ENCODE data around the gene MKRN2OS.
"Not testable (repeated sequence)": the region's sequence is repeated elsewhere in the genome, so short reads cannot be mapped to it uniquely, and the experiment has no call there.

MKRN2OS gene

DNA sequence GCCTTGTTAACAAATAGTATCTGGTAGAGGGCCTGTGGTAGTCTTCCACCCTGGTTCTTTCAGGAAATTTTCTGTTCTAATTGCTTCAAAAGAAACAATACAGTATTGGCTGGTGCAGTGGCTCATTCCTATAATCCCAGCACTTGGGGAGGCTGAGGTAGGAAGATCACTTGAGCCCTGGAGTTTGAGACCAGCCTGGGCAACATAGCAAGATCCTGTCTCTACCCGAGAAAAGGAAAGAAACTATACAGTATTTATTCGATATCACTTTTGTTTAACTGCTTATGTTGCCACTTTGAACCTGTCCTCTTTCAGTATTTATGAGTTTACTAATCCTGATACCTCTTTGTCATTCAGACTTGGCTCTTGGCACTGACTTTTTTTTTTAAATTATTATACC lies 16.1 kb upstream of the MKRN2OS start:
- DNase-seq (ENCODE audit: low read depth), result no peak

DNA sequence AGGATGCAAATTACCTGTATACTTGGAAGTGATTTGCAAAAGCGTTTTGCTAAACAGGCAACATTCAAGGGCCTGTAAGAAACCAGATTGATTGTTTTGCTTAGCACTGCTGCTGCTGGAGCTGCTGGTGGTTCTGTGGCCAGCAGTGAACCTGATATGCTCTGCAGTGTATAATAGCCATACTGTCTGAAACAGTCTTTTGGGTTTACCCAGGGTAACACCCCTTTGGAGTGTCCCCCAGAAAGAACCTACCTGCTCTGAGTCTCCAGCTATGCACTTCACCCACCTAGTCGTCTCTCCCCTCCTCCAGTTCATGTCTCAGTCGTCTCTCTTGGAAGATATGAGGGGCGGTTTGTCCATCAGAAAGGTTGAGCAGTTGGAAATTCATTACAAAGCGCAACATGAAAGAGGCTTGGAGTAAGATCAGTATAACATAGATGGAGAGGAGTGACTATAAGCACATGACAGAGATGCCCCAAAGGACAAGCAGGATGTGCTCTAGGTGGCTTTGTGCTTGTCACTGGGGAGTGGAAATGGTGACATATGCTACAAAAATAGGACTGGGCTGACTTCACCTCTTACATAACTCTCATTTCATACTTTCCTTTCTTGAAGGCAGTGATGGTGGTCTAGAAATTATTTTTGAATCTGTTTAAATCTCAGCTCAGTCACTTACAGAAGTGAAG lies 15.3 kb upstream of the MKRN2OS start:
- DNase-seq (ENCODE audit: low read depth), result no peak

DNA sequence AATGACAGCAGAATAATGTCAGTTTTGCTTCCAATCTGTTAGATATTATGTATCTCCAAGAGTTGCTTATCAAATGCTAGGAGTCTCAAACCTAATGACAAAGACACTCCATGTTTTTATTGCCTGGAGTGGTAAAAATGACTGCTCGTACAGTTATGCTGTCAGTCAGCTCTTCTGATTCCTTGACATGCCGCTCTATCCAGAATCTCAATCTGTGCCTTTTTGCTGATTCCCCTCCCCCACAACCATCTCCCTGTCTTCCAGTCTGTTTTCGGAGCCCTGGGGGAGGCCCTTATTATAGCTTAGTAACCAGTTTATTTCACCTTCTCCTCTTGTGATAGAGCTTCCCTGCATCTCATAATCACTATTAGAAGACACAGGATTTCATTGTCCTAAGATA lies 14.2 kb upstream of the MKRN2OS start:
- no peak for DNase-seq (ENCODE audit: low read depth)

DNA sequence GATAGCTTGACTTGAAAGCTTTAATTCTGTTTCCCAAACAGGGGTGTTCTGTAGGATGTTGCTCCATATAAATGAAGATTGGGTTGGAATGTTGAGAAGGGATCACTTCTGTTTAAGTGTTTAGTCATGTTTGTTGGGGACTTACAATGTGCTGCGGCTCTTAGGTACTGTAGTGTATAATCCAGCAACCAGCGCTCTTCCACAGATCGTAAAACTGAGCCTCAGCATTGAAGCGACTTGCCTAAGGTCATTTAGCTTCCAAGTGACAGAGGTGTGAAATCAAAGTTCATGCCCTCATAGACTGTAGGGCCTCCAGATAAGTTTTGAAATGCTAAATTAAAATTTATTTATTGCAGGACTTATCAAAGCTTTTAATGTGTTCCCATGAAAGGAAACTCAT lies 13.4 kb upstream of the MKRN2OS start:
- no peak for DNase-seq (ENCODE audit: low read depth)

DNA sequence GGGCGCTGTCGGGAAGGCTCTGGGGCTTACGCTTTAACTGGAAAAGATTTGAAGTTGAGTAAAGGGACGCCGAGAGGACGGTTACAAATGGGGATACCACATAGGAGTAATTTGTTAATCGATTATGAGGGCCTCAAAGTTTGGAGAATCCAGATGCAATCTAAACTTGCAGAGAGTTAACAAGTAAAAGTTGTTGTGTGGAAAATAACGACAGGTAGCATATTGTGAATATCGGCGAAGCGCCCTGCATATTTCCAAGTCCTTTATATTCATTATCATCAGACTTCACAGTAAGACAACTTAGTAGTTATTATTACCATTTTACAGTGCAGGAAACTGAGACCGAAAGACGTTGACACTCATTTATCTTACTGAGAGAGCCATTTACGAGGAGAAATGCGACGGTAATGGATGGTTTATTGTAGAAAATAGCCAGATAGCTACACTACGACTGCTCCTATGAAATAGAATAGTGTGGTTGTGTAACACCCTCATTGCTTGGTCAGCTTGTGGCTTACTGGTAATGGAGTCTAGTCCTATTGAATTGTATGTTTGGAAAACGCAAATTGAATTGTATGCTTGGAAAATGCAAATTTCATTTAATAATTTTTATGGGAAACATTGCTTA lies 12.3 kb upstream of the MKRN2OS start:
- no peak for DNase-seq (ENCODE audit: low read depth)

DNA sequence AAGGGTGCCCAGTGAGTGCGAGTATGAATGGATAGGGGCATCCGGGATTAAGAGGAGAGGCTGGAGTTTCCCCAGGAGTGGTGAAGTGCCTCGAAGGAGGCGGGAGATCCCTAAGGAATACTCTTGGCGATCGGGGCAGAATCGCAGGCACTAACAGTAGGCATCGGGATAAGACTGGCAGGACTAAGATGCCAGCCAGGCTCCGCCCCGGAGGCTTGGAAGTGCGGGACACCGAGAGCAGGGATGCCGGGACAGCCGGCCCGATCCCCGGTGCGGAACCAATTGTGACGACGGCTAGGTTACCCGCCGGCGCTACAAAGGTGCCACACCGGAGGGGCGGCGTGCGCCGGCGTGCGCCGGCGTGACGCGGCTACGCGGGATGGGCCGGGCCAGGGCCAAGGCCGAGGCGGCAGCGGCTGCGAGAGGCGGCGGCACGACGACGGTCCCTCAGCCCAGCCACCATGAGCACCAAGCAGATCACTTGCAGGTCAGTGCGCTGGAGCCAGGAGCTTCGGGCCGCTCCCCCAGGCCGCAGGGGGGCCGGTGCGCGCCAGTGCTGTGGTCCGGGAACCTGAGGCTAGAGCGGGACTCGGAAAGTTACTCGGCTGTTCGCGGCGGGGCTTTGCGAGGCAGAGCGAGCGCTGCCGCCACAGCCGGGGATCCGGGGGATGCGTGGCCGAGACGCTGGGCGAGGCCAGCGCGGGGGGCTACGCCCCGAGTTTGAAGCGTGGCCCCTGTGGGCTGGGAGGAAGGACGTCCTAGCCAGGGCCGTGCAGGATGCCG lies 11.6 kb upstream of the MKRN2OS start, which contains the start of gene MKRN2:
MKRN2 (plus strand) TSS at position 398 of the 783 bp plus-strand sequence; CDS start at position 462, 64 bp downstream.
- DNase-seq (ENCODE audit: low read depth), result peak; percentile 69

DNA sequence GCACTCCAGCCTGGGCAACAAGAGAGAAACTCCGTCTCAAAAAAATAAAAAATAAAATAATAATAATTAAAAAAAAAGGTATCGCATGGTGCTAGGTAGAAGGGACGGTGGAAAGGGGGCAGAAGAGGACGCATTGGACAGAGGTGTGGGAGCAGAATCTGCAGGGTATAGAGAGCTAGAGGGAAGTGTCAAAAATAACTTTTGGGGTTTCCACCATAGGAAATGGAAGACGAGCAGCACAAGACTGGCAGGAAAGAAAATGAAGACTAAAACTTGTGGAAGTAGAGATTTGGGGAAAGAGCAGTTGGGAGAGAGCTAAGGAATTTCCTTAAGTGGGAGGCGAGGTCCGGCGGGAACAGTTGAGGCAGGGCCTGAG lies 11.0 kb upstream of the MKRN2OS start:
- no peak for DNase-seq (ENCODE audit: low read depth)

DNA sequence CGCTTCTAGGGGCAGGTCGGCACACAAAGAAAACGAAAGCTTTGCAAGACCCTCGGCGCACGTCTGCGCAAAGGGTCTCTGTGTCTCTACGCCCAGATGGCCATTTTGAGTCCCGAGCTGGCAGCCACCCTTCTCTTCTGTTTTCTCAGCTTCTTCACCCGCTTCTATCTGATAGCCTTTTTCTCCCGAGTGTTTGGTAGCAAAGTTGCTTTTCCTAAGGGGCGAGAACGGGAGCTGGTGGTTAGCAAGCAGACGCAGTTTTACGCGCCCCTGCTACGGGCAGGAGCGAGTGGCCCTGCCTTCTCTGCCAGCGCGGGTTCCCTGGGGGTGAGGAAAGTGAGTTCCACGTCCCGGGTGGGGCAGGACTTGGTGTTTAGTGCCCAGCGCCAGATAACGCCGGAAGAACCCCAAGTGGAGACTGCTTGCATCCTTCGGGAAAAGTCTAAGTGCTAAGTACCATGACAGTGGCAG lies 8.7 kb upstream of the MKRN2OS start:
- DNase-seq (ENCODE audit: low read depth), result no peak

DNA sequence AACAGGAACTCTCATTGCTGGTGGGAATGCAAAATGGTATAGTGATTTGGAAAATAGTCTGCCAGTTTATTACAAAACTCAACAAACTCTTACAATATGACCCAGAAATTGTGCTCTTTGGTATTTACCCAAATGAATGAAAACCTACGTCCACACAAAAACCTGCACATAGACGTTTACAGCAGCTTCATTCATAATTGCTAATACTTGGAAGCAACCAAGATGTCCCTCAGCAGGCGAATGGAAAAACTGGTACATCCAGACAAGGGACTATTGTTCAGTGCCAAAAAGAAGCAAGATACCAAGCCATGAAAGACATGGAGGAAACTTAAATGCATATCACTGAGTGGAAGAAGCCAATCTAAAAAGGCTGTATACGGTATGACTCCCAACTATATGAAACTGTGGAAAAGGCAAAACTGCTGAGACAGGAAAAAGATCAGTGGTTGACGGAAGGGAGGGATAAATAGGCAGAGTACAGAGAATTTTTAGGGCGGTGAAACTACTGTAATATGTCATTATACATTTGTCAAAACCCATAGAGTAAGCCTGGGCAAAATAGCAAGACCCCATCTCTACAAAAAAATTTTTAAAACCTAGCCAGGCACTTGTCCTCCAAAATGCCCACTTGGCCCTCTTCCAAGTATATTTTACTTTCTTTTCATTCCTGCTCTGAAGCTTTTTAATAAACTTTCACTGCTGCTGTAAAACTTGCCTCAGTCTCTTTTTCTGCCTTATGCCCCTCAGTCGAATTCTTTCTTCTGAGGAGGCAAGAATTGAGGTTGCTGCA lies 4.9 kb upstream of the MKRN2OS start:
- DNase-seq (ENCODE audit: low read depth), result no peak

DNA sequence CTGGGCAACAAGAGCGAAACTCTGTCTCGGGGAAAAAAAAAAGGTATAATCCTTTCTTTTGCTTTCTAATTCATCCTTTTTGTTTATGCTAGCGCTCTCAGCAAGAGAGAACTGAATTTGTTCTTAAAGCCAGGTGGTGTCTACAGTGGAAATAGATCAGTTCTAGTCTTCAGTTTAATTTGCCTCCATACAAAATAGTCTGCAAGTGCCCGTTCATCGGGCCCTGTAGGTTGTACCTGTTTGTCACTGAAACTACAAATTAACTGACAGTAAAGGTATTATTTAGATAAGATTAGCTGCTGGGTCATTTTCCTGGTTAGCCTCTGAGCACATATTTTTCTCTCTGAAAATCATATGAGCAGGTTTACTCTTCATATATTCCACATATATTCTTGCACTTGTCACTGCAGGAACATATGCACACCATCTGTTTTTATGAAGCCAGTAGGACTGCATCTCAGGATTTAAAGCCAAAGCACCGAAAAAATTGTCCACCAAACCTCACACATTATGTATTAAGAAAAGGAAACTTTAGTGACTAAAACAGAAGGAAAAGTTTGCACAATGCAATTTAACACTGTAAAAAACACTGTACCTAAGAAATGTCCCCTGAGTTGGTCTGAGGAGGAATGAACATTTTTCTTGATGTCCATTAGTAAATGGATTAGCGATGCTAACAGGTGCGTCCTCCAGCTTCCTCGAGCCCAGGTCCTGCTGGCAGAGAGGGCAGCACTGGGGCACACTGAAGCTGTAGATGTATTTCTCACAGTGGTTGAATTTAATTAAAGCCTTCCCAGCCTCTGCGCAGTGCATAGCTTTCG lies 437 bp downstream of the MKRN2OS start:
- no peak for DNase-seq (ENCODE audit: low read depth)

DNA sequence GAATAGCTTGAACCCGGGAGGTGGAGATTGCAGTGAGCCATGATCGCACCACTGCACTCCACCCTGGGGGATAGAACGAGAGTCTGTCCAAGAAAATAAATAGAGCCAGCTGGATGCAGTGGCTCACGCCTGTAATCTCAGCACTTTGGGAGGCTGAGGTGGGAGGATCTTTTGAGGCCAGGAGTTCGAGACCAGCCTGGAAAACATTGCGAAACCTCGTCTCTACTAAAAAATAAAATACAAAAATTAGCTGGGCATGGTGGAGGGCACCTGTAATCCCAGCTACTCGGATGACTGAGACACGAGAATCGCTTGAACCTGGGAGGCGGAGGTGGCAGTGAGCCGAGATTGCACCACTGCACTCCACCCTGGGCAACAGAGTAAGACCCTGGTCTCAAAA lies 1.8 kb downstream of the MKRN2OS start:
- not testable (repeated sequence) for DNase-seq (ENCODE audit: low read depth)

DNA sequence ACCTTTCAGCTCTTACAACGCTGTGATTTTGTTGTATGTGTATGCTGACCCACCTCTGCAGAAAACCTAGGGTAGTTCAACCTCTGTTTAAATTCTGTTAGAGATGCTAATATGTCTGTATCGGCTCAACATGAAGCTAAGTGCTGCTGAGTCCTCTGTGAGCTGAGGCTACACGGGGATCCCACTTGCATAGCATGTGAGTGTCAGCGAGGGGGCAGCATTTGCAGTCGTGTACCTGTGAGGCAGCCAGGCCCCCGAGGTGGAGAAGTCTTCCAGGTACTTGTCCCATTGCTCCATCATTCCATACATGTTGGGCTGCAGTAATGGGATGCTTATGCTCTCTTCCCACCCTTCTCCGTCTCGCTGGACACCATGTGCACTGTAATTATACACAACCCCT lies 3.7 kb downstream of the MKRN2OS start:
- DNase-seq (ENCODE audit: low read depth), result no peak

DNA sequence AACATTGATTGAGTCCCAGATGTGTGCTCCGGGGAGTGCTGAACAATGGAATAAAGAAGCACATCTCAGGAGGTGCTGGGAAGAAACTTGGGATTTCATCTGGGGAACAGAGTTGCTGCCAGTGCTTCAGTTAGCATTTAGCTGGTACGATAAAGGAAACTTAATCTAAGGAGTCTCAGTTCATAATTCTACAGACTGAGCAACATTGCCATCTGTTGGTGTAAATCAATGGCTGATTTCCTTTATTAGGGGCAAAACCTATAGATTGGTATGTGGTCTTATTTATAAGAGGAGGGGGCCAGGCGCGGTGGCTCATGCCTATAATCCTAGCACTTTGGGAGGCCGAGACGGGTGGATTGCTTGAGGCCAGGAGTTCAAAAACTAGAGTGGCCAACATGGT lies 8.9 kb downstream of the MKRN2OS start:
- no peak for DNase-seq (ENCODE audit: low read depth)

DNA sequence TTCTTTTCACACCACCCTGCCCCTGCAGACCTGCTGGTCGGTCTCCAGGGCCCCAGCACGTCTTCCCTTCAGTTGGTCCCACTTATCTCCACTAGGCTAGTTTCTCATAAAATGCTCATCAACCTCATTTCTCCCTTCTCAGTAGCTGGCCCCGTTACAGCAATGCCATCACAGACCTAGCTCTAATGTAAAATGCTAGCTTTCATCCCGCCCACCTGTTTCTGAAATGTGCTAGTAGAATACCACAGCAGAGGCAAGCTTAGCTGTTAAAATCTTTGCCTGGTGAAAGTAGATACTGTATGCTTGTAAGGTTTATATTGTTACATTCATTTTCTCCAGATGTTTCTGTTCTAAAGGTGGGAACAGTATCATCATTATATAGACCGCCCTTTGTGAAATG lies 13.1 kb downstream of the MKRN2OS start:
- DNase-seq (ENCODE audit: low read depth), result no peak

DNA sequence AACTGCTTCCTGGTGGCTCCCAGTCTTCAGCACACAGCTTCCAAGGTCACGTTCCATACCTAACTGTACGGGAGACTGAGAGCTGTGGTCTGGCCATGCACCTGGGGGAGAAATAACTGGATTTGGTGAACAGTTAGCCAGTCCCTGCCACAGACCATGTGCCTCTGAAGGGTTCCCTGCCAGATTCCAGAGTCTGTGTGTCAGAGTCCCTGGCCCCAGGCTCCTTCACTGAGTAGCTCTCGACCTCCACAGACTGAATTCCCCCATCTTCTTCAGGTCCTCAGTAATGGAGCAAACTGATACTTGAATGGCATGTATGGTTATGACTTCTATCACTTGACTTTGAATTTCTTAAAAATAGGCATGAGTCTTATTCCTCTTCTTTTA lies 17.5 kb downstream of the MKRN2OS start:
- no peak for DNase-seq (ENCODE audit: low read depth)

DNA sequence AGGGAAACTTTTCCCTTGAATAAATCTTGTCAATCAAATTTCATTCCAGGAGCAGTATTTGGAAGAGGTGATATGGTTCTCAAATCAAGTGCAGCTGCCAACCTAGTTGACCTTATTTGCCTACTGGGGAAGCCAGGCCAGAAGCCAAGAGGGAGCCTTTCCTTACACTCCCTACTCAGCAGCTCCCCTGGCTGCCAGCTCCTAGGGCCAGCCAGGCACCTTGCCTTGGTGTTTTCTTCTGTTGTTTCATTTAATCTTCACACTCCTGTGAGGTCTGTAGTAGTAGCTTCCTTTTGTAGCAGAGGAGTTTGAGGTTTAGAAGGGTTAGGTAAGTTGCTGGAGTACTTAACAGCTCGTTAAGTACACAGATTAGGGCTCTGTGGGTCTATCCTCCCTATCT lies 22.6 kb downstream of the MKRN2OS start:
- no peak for DNase-seq (ENCODE audit: low read depth)

DNA sequence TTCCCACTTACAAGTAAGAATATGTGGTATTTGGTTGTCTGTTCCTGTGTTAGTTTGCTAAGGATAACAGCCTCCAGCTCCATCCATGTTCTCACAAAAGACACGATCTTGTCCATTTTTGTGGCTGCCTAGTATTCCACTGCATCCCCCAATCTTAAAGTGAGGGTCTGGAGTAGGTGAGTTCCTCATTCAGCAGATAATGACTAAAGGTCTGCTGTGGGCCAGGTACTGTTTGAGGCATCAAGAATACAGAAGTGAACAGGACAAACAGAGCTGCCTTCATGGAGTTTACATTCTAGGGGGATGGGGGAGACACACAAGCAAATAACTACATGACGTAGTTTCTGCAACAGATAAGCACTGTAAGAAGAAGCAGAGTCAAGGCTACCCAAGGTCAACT lies 24.3 kb downstream of the MKRN2OS start:
- DNase-seq (ENCODE audit: low read depth), result no peak

DNA sequence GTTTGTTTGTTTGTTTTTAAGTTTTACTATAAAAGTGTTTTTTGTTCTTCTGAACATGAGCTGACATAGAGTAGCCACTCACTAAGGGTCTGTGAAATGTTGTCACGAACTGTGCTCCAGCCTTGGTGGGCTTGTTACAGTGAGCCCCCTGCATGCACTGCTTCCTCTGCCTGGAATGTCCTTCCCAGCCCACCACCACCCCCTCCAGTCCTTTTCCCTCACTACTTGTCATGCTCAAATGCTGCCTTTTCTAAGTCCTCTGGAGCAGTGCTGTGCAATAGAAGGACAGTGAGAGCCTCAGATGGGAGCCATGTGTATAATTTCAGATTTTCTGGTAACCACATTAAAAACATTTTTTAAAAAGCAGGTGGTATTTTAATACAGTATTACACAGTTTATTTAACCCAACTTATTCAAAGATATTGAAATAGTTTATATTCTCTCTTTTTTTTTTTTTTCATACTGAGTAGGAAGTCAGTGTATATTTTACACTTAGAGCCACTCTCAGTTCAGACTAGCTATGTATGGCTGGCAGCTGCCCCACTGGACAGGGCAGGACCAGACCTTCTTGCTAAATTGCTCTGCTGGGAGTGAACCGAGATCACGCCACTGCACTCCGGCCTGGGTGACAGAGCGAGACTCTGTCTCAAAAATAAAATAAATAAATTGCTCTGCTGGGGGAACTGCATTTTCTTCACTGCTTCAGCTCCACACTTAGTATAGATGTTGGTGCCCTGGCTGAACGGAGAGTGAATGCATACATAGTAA lies 26.9 kb downstream of the MKRN2OS start:
- DNase-seq (ENCODE audit: low read depth), result no peak

DNA sequence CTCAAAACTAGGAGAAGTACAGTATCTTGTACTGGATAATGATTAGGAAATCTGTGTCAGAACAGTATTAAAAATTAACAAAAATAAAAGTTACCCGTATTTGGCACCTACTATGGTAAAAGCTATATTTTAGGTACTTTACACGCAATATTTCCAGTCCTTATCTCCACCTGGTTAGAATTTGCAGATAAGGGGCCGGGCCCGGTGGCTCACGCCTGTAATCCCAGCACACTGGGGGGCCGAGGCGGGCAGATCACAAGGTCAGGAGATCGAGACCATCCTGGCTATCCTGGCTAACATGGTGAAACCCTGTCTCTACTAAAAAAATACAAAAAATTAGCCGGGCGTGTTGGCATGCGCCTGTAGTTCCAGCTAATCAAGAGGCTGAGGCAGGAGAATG lies 28.4 kb downstream of the MKRN2OS start:
- no peak for DNase-seq (ENCODE audit: low read depth)

DNA sequence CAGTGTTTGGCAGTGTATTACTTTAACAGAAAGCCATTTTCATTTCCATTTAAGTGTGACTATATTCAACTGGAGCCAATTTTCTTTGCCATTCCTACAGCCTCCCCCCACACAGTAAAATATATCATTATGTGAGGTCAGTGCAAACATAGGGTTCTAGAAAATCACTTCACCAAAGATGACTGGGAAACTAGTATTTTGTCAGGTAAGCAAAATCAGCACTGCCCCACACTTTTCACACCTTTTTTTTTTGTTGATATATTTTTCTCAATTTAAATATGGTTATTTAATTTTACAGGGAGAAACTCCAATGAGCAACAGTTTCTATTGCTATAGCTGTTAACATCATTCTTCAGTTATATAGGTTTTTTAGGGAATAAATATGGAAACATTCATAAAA lies 29.7 kb downstream of the MKRN2OS start:
- DNase-seq (ENCODE audit: low read depth), result no peak
